ENCODE results near the gene MICALL1.
A peak's percentile ranks its signal among the peaks of the same experiment; 100 is the strongest.

MICALL1 gene, protein sequence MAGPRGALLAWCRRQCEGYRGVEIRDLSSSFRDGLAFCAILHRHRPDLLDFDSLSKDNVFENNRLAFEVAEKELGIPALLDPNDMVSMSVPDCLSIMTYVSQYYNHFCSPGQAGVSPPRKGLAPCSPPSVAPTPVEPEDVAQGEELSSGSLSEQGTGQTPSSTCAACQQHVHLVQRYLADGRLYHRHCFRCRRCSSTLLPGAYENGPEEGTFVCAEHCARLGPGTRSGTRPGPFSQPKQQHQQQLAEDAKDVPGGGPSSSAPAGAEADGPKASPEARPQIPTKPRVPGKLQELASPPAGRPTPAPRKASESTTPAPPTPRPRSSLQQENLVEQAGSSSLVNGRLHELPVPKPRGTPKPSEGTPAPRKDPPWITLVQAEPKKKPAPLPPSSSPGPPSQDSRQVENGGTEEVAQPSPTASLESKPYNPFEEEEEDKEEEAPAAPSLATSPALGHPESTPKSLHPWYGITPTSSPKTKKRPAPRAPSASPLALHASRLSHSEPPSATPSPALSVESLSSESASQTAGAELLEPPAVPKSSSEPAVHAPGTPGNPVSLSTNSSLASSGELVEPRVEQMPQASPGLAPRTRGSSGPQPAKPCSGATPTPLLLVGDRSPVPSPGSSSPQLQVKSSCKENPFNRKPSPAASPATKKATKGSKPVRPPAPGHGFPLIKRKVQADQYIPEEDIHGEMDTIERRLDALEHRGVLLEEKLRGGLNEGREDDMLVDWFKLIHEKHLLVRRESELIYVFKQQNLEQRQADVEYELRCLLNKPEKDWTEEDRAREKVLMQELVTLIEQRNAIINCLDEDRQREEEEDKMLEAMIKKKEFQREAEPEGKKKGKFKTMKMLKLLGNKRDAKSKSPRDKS

DNA sequence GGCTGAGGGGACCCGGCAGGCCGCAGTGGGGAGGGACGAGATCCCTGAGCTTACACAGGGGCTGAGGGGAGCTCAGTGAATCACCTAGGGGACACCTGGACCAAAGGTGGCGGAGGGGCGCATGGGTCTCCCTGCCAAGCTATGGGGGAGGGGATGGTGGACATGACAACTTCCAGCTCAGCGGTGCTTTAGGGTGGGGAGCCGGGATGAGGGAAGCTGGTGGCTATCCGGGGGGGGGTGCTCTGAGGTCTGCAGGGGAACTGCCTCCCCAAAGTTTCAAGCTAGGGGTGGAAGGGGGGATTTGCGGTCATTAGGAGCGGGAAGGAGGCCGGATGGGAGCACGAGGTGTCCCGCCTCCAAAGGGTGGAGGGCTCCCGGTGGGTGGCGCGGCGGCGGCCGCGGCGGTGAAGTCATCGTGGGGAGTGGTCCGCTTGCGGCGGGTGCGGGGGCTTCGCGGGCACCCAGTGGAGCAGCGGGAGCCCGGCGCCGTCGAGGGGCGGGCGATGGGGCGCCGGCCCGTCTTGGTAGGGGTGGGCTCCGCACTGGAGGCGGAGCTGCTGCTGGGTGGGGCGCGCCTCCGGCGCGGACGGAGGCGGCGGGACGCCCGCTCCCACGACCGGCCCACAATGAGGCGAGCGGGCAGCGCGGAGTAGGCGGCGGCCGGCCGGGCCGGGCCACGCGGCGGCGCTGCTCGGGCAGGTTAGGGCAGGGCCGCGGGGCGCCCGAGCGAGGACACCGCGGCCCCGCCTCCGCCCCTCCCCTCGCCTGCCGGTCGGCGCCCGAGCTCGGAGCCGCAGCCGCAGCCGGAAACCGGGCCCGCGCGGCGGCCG is at the start of gene MICALL1:
Gene MICALL1 (plus strand): TSS at position 764 of the 830 bp plus-strand sequence. CDS start 126 bp downstream, outside the sequence.
- DNase-seq, result peak in 1 of 2 experiments; percentile 65

GRCh38 chr22:37860796-37861421 is 45.2 kb upstream of the MICALL1 start:
- DNase-seq, result no peak

DNA sequence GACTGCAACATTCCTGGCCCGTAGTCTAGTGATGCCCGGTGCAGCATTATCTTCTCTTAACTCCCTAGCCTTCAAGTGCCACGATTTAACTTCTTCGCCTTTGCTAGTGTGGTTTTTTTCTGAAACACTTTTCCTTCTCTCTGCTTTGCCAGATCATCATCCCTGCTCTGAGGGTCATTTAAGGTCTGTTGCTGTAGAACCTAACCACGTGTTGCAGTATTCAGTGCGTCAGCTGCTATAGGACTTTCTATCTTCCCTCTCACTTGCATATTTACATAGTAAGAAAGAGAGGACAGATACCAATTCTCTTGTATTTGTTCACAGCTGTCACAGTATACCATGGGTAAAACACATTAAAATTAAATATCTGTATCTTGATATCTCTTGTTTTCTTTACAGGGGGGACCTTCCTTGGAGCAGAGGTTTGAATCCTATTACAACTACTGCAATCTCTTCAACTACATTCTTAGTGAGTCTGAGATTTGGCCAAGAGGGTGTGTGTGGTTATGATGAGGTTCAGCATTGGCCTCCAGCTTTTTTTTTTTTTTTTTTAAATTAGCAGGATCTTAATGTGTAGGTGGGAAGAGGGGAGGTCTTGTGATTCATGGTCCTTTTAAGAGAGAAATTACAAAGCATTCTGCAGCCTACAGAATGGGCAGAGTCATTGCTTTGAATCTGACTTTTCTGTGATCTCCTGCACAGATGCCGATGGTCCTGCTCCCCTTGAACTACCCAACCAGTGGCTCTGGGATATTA is 43.3 kb upstream of the MICALL1 start:
- no peak for DNase-seq

- DNase-seq, result no peak
Observed at GRCh38 chr22:37865510-37865909, 40.6 kb upstream of the MICALL1 start.

- DNase-seq, result peak; percentile 13 to 55
Observed at GRCh38 chr22:37870273-37870672, 35.8 kb upstream of the MICALL1 start.

- no peak for DNase-seq
Observed at GRCh38 chr22:37880668-37881440, 25.2 kb upstream of the MICALL1 start.

DNA sequence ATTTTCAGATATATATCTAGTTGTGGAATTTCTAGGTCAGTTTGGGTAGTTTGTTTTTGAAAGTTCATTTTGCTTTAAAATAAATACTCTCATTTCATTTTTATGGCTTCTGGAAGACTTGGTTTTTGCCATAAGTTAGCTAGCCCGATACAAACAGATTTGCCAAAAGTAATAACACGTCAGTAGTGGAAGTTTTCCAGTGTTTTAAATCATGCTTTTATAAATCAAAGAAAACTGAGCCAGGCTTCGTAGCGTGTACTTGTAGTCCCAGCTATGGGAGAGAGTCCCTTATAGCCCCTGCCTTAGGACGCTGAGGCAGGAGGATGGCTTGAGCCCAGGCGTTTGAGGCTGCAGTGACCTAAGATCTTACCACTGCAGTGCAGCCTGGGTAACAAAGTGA is 21.7 kb upstream of the MICALL1 start:
- no peak for DNase-seq

DNA sequence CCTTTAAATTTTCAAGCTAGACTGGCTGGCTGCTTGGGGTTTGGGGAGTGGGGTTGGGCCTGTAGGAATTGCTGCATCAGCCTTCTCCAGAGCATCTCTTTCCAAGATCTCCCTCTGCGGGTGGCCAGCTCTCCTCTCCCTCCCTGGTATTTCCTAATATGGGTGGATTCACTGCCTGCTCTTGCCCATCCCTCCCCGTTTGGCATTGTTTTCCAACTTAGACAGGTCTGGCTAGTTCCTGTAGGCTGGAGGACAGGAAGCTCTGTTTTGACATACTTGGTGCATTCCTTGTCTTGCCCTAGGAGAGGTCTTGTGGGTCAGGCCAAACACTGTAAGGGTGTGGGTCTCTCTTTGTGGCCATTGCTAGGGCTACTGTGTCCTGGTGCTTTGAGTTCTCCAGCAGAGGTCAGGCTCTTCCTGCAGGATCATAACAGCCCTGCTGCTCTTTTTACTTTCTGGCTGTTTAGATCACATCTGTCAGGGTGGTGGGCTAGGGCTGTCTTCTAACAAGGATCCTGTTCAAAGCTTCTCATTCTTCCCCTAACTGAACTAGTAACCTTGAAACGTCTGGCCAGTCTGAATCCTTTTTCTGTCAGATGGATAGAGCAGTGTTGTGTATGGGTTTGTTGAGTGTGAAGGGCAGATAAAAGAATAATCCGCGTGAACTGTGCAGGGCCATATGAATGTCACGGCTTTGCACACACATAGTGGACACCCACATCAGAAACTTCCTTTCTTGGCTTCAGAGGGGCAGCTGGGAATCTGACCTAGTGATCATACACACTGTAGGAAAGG is 18.3 kb upstream of the MICALL1 start:
- no peak for DNase-seq

DNA sequence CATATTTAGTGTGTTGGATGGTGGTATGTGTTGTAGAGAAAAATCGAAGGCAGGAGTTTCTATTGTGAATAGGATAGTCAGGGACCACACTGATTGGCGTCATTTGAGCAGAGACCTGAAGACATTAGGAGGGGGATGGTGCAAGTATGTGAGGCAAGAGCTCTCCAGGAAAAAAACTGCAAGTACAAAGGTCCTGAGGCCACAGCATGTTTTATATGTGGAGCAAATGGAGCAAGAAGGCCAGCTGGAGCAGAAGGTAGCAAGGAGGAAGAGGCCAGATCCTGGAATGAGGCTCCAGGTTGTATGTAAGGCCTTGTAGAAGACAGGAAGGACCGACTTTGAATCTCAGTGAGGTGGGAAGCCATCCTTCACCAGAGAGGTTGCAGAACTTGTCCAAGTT is 14.2 kb upstream of the MICALL1 start:
- DNase-seq, result no peak

DNA sequence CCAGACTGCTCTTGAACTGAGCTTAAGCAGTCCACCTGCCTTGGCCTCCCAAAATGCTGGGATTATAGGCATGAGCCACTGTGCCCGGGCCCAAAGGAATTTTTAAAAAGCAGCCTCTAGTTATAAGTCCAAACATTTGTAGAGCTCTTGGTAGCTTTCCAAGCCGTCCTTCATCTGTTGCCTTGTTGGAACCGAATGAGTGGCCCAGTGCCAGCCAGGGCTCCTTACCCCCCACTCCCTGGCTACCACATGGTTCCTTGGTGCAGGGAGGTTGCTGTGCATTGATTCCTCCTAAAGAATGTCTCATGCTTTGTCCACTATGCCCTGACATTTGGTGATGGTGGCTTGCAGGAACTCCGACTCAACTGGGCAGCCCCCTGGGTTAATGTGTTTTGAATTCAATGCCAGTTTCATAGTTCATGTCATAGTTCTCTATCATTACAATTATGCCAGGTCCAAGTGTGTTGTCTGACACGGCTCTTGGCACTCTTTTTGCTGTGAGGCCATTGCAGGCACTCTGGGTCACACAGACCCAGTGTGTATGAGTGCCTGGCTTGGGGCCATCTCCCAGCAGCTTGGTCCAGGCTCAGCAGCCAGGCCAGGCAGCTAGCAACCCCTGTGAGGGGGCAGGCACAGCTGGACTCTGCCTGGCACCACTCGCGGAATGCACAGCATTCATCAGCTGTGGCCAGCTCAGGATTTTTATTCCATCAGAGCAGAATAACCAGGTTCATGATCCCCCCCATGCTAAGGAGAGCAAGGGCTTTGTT is 13.3 kb upstream of the MICALL1 start:
- DNase-seq, result no peak

DNA sequence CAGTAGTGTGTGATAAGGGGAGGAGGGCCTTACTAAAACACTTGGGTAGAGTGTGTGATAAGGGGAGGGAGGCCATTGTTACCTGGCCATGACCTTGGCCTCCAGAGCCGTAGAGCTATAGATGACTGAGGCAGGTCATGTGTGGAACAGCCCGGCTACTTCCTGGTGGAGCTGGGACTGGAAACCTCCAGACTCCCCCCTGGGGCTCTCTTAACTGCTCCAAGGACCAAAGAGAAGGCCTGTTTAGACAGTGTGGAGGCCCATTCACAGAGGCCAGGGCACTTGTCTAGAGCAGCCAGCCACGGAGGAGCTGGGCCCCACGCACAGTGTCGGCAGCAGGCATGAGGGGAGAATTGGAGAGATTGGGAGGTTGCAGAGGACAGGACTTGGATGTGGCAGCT is 12.5 kb upstream of the MICALL1 start:
- DNase-seq, result no peak

DNA sequence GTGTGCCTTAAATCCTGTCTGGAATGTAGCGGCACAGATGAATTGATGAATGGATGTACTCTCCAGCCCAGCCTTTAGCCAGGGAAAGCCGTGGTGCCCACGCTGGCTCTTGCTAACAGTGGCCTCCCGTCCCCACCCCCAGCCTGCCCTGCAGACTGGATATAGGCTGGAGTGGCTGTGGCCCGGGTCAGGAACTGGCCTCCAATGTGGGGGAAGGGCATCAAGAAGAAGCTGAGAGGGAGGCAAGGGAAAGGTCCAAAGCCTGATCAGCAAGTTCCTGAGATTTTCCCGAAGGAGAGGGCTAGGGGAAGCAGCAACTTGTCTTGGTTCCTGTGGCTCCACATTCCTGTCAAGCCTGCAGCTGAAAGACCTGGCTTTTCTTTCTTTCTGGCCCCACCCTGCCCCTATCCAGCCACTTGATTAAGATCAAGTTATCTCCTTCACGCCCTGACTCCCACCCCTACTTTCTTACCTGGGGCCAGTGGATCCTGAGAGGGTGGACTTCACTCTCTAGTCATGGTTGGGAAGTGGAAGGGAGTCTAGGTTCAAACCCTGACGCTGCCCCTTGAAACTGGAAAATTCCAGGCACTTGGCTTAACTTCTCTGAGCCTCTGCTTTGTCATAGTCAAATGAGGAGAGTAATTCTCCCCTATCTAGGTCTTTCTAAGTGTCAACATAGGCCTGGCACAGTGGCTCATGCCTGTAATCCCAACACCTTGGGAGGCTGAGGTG is 11.0 kb upstream of the MICALL1 start:
- no peak for DNase-seq

DNA sequence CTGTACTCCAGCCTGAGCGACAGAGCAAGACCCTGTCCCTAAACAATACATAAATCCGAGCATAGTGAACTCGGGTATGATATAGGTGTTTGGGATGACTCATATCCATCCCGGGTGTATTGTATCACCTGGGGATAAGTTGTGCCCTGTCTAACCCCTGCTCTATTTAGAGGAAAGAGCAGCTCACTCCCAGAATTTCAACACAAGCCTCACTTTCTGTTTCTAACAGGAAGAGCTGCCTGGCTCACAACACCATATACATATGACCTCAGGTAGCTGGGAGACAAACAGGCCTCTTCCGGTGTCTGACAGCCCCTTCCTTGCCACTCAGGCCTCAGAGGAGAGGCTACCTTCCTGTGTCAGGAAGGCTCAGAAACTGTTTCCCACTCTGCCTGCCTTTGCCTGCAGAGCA is 9.9 kb upstream of the MICALL1 start:
- peak in 1 of 2 experiments; percentile 36 for DNase-seq

DNA sequence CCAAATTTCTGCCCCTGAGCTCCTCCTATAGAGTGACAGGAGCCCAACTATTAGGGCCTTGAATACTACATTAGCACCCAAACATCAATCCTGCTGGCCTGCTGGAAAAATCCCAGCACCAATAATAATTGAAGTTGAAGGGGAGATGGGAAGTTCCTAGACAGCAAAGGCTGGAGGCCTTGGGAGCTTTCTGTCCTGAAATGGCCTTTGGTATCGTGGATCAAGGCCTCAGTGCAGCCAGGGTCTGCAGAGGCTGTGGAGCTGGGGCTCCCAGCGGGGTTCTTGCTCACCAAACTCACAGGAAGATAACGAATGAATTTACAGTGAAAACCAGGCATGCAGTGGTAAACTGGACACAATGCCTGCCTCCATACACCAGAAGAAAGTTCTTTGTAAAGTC is 9.2 kb upstream of the MICALL1 start:
- DNase-seq, result no peak

- no peak for DNase-seq
Observed at GRCh38 chr22:37897807-37898206, 8.3 kb upstream of the MICALL1 start.

- no peak for DNase-seq
Observed at GRCh38 chr22:37898441-37899181, 7.5 kb upstream of the MICALL1 start.
